ENCODE results near the gene LRRC43.

GRCh38 chr12:122160761-122161160 is 22.2 kb upstream of the LRRC43 start:
- TF ChIP-seq CTCF (conservative IDR thresholded peaks at IDR 0.05; ENCODE audit: low read depth in 2 of 2) = no peak
- TF ChIP-seq EZH2phosphoT487 (IDR thresholded peaks at IDR 0.05; ENCODE audit: unreplicated experiment) = no peak
- TF ChIP-seq POLR2AphosphoS5 (IDR thresholded peaks at IDR 0.05; ENCODE audit: low read depth) = no peak
- no peak for TF ChIP-seq ETS1 (IDR thresholded peaks at IDR 0.05)
- no peak for TF ChIP-seq STAT1 (IDR thresholded peaks at IDR 0.05; ENCODE audit: unreplicated experiment)
- no peak for TF ChIP-seq JUNB (IDR thresholded peaks at IDR 0.05; ENCODE audit: unreplicated experiment)
- TF ChIP-seq CREB1 (CRISPR knock-in tag; IDR thresholded peaks at IDR 0.05; ENCODE audit: low read depth) = no peak
- TF ChIP-seq EZH2 (IDR thresholded peaks at IDR 0.05; ENCODE audit: low read depth, unreplicated experiment) = no peak
- no peak for TF ChIP-seq REST (IDR thresholded peaks at IDR 0.05; ENCODE audit: unreplicated experiment)
- TF ChIP-seq NANOG (IDR thresholded peaks at IDR 0.05; ENCODE audit: borderline replicate concordance) = no peak

Measured in GM23338 (cell line).